IMR-90 (cell line): ENCODE measurements around the gene GRIK3. TPM values are rescaled to one million over a fixed set of nuclear protein-coding genes. Genes with fewer than 3 reads are reported as not detected.

Experiments used
- ATAC-seq: fragments of 200-7000 bp; cut with Tn5 transposase; 2 replicates; pipeline ENCODE4 v1.9.1; 2020; ENCODE audit warnings: low read depth, mild to moderate bottlenecking, moderate library complexity
- BruUV-seq: library from RNA; stranded (reverse); fragments of 400-500 nt; replicated peaks from 2 replicates; lab custom pipeline; 2021; lab: Mats Ljungman, UMichigan
- CTCF ChIA-PET: fragments of 300-600 bp; formaldehyde crosslinking; extraction: SDS; loops from one replicate; lab custom pipeline; 2021; ENCODE audit warnings: antibody characterized with exemption; lab: Yijun Ruan, JAX
- POLR2A ChIA-PET: fragments of 300-600 bp; sonication (Branson Sonifier 250); formaldehyde crosslinking; loops from one replicate; lab custom pipeline; 2022; ENCODE audit warnings: antibody characterized with exemption; ENCODE audit not compliant: unreplicated experiment; lab: Charles Lee
- DNase-seq: peaks from one replicate; pipeline ENCODE4 v3.0.0; 2013
- H2AFZ ChIP-seq: replicated peaks from 2 replicates; pipeline ENCODE3; 2013; ENCODE audit warnings: low read length, mild to moderate bottlenecking; ENCODE audit not compliant: poor library complexity
- H2AK5ac ChIP-seq: 2 replicates; pipeline ENCODE4 v1.6.1; 2013; ENCODE audit warnings: low read depth, low read length, inconsistent platforms
- H2AK9ac ChIP-seq: replicated peaks from 2 replicates; pipeline ENCODE3; 2013; ENCODE audit warnings: mild to moderate bottlenecking, low read depth, low read length, moderate library complexity; ENCODE audit not compliant: poor library complexity
- H2BK120ac ChIP-seq: 2 replicates; pipeline ENCODE4 v1.6.1; 2013; ENCODE audit warnings: low read depth, low read length, inconsistent platforms
- H2BK15ac ChIP-seq: 3 replicates; pipeline ENCODE4 v1.6.1; 2013; ENCODE audit warnings: low read depth, low read length, inconsistent platforms
- H2BK20ac ChIP-seq: 2 replicates; pipeline ENCODE4 v1.6.1; 2013; ENCODE audit warnings: low read depth, mild to moderate bottlenecking, inconsistent platforms, low read length, moderate library complexity
- H2BK5ac ChIP-seq: 2 replicates; pipeline ENCODE4 v1.6.1; 2013; ENCODE audit warnings: mild to moderate bottlenecking, low read depth, low read length, inconsistent platforms; ENCODE audit not compliant: poor library complexity, severe bottlenecking
- H3K14ac ChIP-seq: replicated peaks from 2 replicates; pipeline ENCODE4 v1.6.1; 2013; ENCODE audit warnings: low read depth, low read length, inconsistent platforms
- H3K18ac ChIP-seq: 2 replicates; pipeline ENCODE4 v1.6.1; 2013; ENCODE audit warnings: low read depth, low read length, control low read depth
- H3K23ac ChIP-seq: 2 replicates; pipeline ENCODE4 v1.6.1; 2013; ENCODE audit warnings: low read depth, low read length, inconsistent platforms
- H3K27ac ChIP-seq: 2 replicates; pipeline ENCODE4 v1.5.1; 2013; ENCODE audit warnings: mild to moderate bottlenecking, control low read depth, low read length; ENCODE audit not compliant: insufficient read depth
- H3K27me3 ChIP-seq: 2 replicates; pipeline ENCODE4 v1.6.1; 2013; ENCODE audit warnings: low read length; ENCODE audit not compliant: control insufficient read depth, insufficient read depth
- H3K36me3 ChIP-seq: 2 replicates; pipeline ENCODE4 v1.6.1; 2013; ENCODE audit warnings: low read length, mixed read lengths; ENCODE audit not compliant: control insufficient read depth, insufficient read depth
- H3K4ac ChIP-seq: 2 replicates; pipeline ENCODE4 v1.6.1; 2013; ENCODE audit warnings: low read depth, low read length, inconsistent platforms
- H3K4me1 ChIP-seq: 2 replicates; pipeline ENCODE4 v1.6.1; 2013; ENCODE audit warnings: low read length, mixed read lengths; ENCODE audit not compliant: control insufficient read depth, insufficient read depth
- H3K4me2 ChIP-seq: 2 replicates; pipeline ENCODE4 v1.6.1; 2013; ENCODE audit warnings: low read depth, mild to moderate bottlenecking, control low read depth, low read length, moderate library complexity
- H3K4me3 ChIP-seq: 2 replicates; pipeline ENCODE4 v1.5.1; 2013; ENCODE audit warnings: low read depth, mild to moderate bottlenecking, control low read depth, low read length, moderate library complexity; ENCODE audit not compliant: insufficient read depth
- H3K56ac ChIP-seq: 2 replicates; pipeline ENCODE4 v1.6.1; 2013; ENCODE audit warnings: low read length, inconsistent platforms; ENCODE audit not compliant: insufficient read depth; ENCODE audit errors: extremely low read depth
- H3K79me1 ChIP-seq, 2 experiments: 2 replicates each; pipeline ENCODE4 v1.6.1; 2013; ENCODE audit warnings: low read length in 2 of 2, inconsistent platforms in 1 of 2, low read depth in 1 of 2
- H3K9ac ChIP-seq: 2 replicates; pipeline ENCODE4 v1.6.1; 2013; ENCODE audit warnings: low read depth, low read length, control low read depth
- H3K9me1 ChIP-seq: 2 replicates; pipeline ENCODE4 v1.6.1; 2013; ENCODE audit warnings: low read length, inconsistent platforms; ENCODE audit not compliant: insufficient read depth
- H3K9me3 ChIP-seq: 2 replicates; pipeline ENCODE4 v1.6.1; 2013; ENCODE audit warnings: low read length; ENCODE audit not compliant: control insufficient read depth, insufficient read depth
- H4K20me1 ChIP-seq: 2 replicates; pipeline ENCODE4 v1.6.1; 2013; ENCODE audit warnings: low read length, inconsistent platforms; ENCODE audit not compliant: insufficient read depth
- H4K5ac ChIP-seq: 2 replicates; pipeline ENCODE4 v1.6.1; 2013; ENCODE audit warnings: mild to moderate bottlenecking, low read depth, low read length, control low read depth
- H4K8ac ChIP-seq, 2 experiments: 2 replicates each; pipeline ENCODE4 v1.6.1; 2013; ENCODE audit warnings: low read depth in 2 of 2, low read length in 2 of 2, control low read depth in 1 of 2, inconsistent platforms in 1 of 2
- H4K91ac ChIP-seq: 2 replicates; pipeline ENCODE4 v1.6.1; 2013; ENCODE audit warnings: low read depth, low read length, inconsistent platforms; ENCODE audit not compliant: insufficient read depth
- MXI1 ChIP-seq: IDR thresholded peaks from 2 replicates; pipeline ENCODE4 v1.6.1; 2012; ENCODE audit warnings: low read depth, mild to moderate bottlenecking, low read length, moderate library complexity, borderline replicate concordance
- RCOR1 ChIP-seq: IDR thresholded peaks from 2 replicates; pipeline ENCODE4 v1.6.1; 2012; ENCODE audit warnings: mild to moderate bottlenecking, low read length, improper control_type of control experiment; ENCODE audit not compliant: insufficient replicate concordance
- RFX5 ChIP-seq: IDR thresholded peaks from 2 replicates; pipeline ENCODE4 v1.8.0; 2012; ENCODE audit warnings: low read depth, mild to moderate bottlenecking, low read length, moderate library complexity
- SMC3 ChIP-seq: fragments of 150-350 bp; IDR thresholded peaks from 2 replicates; pipeline ENCODE4 v1.6.1; 2016; ENCODE audit warnings: low read depth, mild to moderate bottlenecking, antibody characterized with exemption, low read length, moderate library complexity
- USF2 ChIP-seq: fragments of 150-350 bp; IDR thresholded peaks from 2 replicates; pipeline ENCODE4 v1.6.1; 2017; ENCODE audit warnings: mild to moderate bottlenecking, antibody characterized with exemption, low read length, low read depth
- WGBS, 2 experiments: methylation state at CpG; one replicate each; pipeline versions ENCODE4 v1.1.5 to v1.1.7; 2013; ENCODE audit warnings: missing lambda C conversion rate in 2 of 2; ENCODE audit not compliant: insufficient read length in 1 of 2; ENCODE audit errors: extremely low coverage in 2 of 2; 5-methylcytosine and 5-hydroxymethylcytosine counted together
- dilution Hi-C: fragments of 300-500 bp; cut with HindIII; formaldehyde crosslinking; loops from one replicate; pipeline ENCODE4 v1.14.3; 2018; ENCODE audit warnings: low sequenced_read_pairs; ENCODE audit not compliant: unreplicated experiment
- in situ Hi-C: fragments of 300-500 bp; cut with MboI; formaldehyde crosslinking; loops from 3 replicates; pipeline ENCODE4 v1.14.3; 2019; ENCODE audit warnings: low sequenced_read_pairs, inconsistent platforms, mixed read lengths
- intact Hi-C: fragments of 100-400 bp; cut with micrococcal nuclease; formaldehyde crosslinking; loops from 2 replicates; pipeline ENCODE4 v1.10.0; 2022
- polyA plus RNA-seq, 3 experiments: library from polyadenylated mRNA; depleted of rRNA; stranded (reverse); fragments of >200 nt; gene quantifications; 2 replicates each; pipeline ENCODE4 v1.2.3, GENCODE V29; 2012; ENCODE audit warnings: low replicate concordance in 1 of 3
- total RNA-seq: library from RNA; depleted of rRNA; stranded (reverse); fragments of >200 nt; gene quantifications from 2 replicates; pipeline ENCODE4 v1.2.3, GENCODE V29; 2012

The GRIK3 gene
- total and polyA plus RNA-seq, 2 of the 4 experiments (the other 2 are of a cell fraction), result not detected

DNA sequence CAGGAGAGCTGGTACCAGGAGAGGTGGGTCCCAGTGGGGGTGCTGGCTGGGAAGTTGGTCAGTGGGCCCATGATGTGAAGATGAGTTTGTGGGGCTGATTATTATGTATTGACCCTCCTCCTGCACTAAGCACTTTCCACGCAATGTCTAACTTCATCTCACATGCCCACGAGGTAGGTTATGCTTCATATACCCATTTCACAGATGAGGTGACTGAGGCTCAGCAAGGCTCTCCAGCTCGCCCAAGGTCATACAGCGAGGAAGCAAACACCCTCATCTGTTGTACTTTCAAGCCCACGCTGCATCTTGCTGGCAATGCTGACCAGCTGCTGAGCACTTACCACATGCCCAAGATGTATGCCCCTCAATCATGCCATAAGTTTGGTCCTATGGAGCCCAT is 175.8 kb downstream of the GRIK3 start:
- POLR2A ChIA-PET, result no interaction called here
- Histone ChIP-seq H3K36me3 (no peaks in the 10 kb centered on the region), H4K20me1 (no peaks in the 10 kb centered on the region), H2AK9ac (no peak overlapping the region), H3K79me1 (no peaks in the 10 kb centered on the region), H2BK20ac (no peak overlapping the region), H3K18ac (no peak overlapping the region), H3K23ac (no peak overlapping the region), H4K91ac (no peak overlapping the region), H3K4me2 (no peak overlapping the region), H3K56ac (no peak overlapping the region), H2BK120ac (no peak overlapping the region), H3K27ac (no peak overlapping the region), H3K9ac (no peak overlapping the region), H2BK5ac (no peak overlapping the region), H3K14ac (no peak overlapping the region), H3K27me3 (no peaks in the 10 kb centered on the region), H2AFZ (no peak overlapping the region), H3K4me3 (no peak overlapping the region), H3K4me1 (no peaks in the 10 kb centered on the region), H3K9me1 (no peaks in the 10 kb centered on the region), H2AK5ac (no peak overlapping the region), H4K5ac (no peak overlapping the region), H2BK15ac (no peak overlapping the region), H3K9me3 (no peaks in the 10 kb centered on the region), H3K4ac (no peak overlapping the region), H4K8ac (no peak overlapping the region)
- CTCF ChIA-PET, result no interaction called here
- in situ Hi-C loops (no loop called here), dilution Hi-C loops (no loop called here), intact Hi-C loops (no loop called here)
- ATAC-seq, result no peak
- TF ChIP-seq MXI1 (no peak), SMC3 (no peak), RFX5 (no peak), USF2 (no peak), RCOR1 (no peak)
- 83% methylated on average over 2 of the region's 5 CpGs; no CpG with 5 or more reads in 1 of the 2 experiments for WGBS, 2 experiments
- BruUV-seq, result no TSS peak
- no peak for DNase-seq
